OCI-M2 (cell line): Measurements from ENCODE around the gene CYBA.
"Not testable (repeated sequence)": the region's sequence is repeated elsewhere in the genome, so short reads cannot be mapped to it uniquely, and the experiment has no call there.

Experiments used
- DNase-seq: peaks from one replicate; lab custom pipeline; 2025; ENCODE audit not compliant: unreplicated experiment; lab: John Stamatoyannopoulos, UW

Gene CYBA

GRCh38 chr16:88686439-88687253, 35.8 kb upstream of the CYBA start, which contains the start of gene SNAI3:
TSS of gene SNAI3 (minus strand) at chr16:88686507. CDS start at chr16:88686406, 101 bp downstream.
- no peak for DNase-seq

GRCh38 chr16:88686062-88686438, 35.2 kb upstream of the CYBA start:
- DNase-seq = no peak

- DNase-seq = no peak
Observed at GRCh38 chr16:88685156-88686061, 34.6 kb upstream of the CYBA start.

GRCh38 chr16:88684569-88685155, 33.8 kb upstream of the CYBA start:
- DNase-seq = no peak

- no peak for DNase-seq
Observed at GRCh38 chr16:88681709-88682451, 31.0 kb upstream of the CYBA start.

- DNase-seq = no peak
Observed at GRCh38 chr16:88681084-88681680, 30.3 kb upstream of the CYBA start.

GRCh38 chr16:88680554-88681083, 29.8 kb upstream of the CYBA start:
- DNase-seq = no peak

GRCh38 chr16:88678224-88678979, 27.5 kb upstream of the CYBA start:
- DNase-seq = no peak

- no peak for DNase-seq
Observed at GRCh38 chr16:88677721-88678120, 26.9 kb upstream of the CYBA start.

GRCh38 chr16:88676502-88677242, 25.8 kb upstream of the CYBA start:
- DNase-seq = no peak

- DNase-seq = no peak
Observed at GRCh38 chr16:88673716-88674379, 23.0 kb upstream of the CYBA start.

- DNase-seq = no peak
Observed at GRCh38 chr16:88672776-88673175, 21.9 kb upstream of the CYBA start.

- no peak for DNase-seq
Observed at GRCh38 chr16:88671806-88672205, 21.0 kb upstream of the CYBA start.

- DNase-seq = no peak
Observed at GRCh38 chr16:88669980-88670379, 19.1 kb upstream of the CYBA start.

GRCh38 chr16:88669493-88669892, 18.6 kb upstream of the CYBA start:
- DNase-seq = not testable (repeated sequence)

- DNase-seq = no peak
Observed at GRCh38 chr16:88667461-88667860, 16.6 kb upstream of the CYBA start.

GRCh38 chr16:88665570-88665969, 14.7 kb upstream of the CYBA start:
- DNase-seq = no peak

- no peak for DNase-seq
Observed at GRCh38 chr16:88665148-88665547, 14.3 kb upstream of the CYBA start.
